HTERT RPE-1 (cell line): ENCODE measurements around the gene COMMD9.

ENCODE experiments used
- in situ Hi-C: fragments of 300-500 bp; cut with MboI; formaldehyde crosslinking; loops from 4 replicates; pipeline ENCODE4 v1.14.3; 2020; ENCODE audit warnings: low sequenced_read_pairs

Gene COMMD9

GRCh38 chr11:36227044-36227443, 62.2 kb downstream of the COMMD9 start:
- in situ Hi-C loops = no loop called here

GRCh38 chr11:36224209-36224882, 64.9 kb downstream of the COMMD9 start:
- in situ Hi-C loops = no loop called here

- in situ Hi-C loops = no loop called here
Measured at GRCh38 chr11:36222831-36223635, 66.2 kb downstream of the COMMD9 start.
